ENCODE data around the gene PPP1R12A. TPM values are rescaled to one million over a fixed set of nuclear protein-coding genes. Genes with fewer than 3 reads are reported as not detected.

The PPP1R12A gene
- total and polyA plus RNA-seq, 12 donors: 11.5 to 73.5 (median 58.6) TPM

DNA sequence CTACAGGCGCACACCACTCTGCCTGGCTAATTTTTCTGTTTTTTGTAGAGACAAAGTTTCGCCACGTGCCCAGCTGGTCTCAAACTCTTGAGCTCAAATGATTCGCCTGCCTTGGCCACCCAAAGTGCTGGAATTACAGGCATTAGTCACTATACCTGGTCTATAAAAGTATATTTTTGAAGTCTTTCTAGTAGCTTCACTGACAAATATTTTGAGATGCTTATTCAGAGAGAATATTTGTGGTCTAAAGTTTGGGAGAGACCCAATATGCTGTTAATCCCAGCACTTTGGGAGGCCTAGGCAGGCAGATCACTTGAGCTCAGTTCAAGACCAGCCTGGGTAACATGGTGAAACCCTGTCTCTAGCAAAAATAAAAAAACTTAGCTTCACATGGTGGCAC, 22.0 kb upstream of the PPP1R12A start:
- H3K36me3 ChIP-seq: no peaks in the 10 kb centered on the region
- intact Hi-C loops (cut with DNase I): no loop called here
- H3K27ac ChIP-seq: no peak overlapping the region
- ATAC-seq: no peak
- H3K27me3 ChIP-seq: no peaks in the 10 kb centered on the region
- no peak for DNase-seq
- H3K9me3 ChIP-seq: peaks cover 0 to 25% (median 11%) of the 10 kb centered on the region in 11 donors
- TF ChIP-seq, protein P1, sequence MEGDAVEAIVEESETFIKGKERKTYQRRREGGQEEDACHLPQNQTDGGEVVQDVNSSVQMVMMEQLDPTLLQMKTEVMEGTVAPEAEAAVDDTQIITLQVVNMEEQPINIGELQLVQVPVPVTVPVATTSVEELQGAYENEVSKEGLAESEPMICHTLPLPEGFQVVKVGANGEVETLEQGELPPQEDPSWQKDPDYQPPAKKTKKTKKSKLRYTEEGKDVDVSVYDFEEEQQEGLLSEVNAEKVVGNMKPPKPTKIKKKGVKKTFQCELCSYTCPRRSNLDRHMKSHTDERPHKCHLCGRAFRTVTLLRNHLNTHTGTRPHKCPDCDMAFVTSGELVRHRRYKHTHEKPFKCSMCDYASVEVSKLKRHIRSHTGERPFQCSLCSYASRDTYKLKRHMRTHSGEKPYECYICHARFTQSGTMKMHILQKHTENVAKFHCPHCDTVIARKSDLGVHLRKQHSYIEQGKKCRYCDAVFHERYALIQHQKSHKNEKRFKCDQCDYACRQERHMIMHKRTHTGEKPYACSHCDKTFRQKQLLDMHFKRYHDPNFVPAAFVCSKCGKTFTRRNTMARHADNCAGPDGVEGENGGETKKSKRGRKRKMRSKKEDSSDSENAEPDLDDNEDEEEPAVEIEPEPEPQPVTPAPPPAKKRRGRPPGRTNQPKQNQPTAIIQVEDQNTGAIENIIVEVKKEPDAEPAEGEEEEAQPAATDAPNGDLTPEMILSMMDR (IDR thresholded peaks at IDR 0.05): no peak
- H3K4me1 ChIP-seq: peaks cover 0 to 11% (median 5%) of the 10 kb centered on the region in 9 donors
- H3K4me3 ChIP-seq: no peak overlapping the region
- 95 to 96% methylated on average over 4 of the region's 4 CpGs for whole genome bisulfite sequencing, 2 donors

DNA sequence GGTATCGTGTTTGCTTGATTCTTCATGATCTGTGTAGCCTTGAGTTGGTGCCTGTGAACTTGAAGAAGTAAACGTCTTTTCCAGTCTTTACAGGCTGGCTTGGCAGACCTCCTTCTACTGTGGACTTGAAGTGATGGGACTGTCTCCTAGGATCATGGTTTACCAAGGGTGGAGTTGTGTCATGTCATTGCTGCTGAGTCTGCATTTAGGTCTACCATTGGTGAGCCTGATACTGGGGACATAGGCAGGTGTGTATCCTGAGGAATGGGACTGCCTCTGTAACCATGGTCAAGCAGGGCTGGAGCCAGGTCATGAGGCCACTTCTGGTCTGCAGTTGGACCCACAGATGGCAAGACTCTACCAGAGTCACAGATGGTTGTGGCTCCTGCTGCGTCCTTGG, 20.7 kb upstream of the PPP1R12A start:
- Histone ChIP-seq H3K4me1 (peaks cover 0 to 11% (median 5%) of the 10 kb centered on the region in 9 donors), H3K27ac (no peak overlapping the region), H3K27me3 (no peaks in the 10 kb centered on the region), H3K9me3 (peaks cover 0 to 25% (median 11%) of the 10 kb centered on the region in 11 donors), H3K4me3 (no peak overlapping the region), H3K36me3 (no peaks in the 10 kb centered on the region)
- TF ChIP-seq, protein P1 (IDR thresholded peaks at IDR 0.05): no peak
- ATAC-seq (no peak), DNase-seq (no peak)
- WGBS, 2 donors: 91 to 93% methylated on average over 3 of the region's 3 CpGs
- intact Hi-C loops (cut with DNase I): no loop called here

DNA sequence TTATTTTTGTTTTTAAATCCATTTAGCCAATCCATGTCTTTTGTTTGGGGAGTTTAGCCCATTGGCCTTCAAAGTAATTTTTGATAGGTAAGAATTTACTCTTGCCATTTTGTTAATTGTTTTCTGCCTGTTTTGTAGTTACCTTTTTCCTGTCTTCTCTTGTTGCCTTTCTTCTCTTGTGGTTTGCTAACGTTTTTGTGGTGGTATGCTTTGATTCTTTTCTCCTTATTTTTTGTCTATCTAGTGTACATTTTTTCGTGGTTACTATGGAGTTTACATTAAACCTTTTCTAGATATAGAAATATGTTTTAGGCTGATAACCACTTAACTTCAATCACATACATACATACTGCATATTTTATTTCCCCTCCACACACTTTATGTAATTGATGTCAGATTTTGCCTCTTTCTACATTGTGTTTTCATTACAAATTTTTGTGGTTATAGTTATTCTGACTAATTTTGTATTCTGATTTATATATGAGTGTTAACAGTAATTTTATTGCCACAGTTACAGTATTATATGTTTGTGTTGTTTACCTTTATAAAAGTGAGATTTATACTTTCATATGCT, 19.2 kb upstream of the PPP1R12A start:
- Histone ChIP-seq H3K9me3 (peaks cover 0 to 25% (median 11%) of the 10 kb centered on the region in 11 donors), H3K27me3 (no peaks in the 10 kb centered on the region), H3K27ac (no peak overlapping the region), H3K4me1 (peaks cover 0 to 2% (median 0%) of the 10 kb centered on the region in 9 donors), H3K36me3 (no peaks in the 10 kb centered on the region), H3K4me3 (no peak overlapping the region)
- intact Hi-C loops (cut with DNase I): no loop called here
- ATAC-seq (no peak), DNase-seq (no peak)
- TF ChIP-seq, protein P1 (IDR thresholded peaks at IDR 0.05): no peak
- WGBS, 2 donors: 79 to 82% methylated on average over 2 of the region's 2 CpGs

DNA sequence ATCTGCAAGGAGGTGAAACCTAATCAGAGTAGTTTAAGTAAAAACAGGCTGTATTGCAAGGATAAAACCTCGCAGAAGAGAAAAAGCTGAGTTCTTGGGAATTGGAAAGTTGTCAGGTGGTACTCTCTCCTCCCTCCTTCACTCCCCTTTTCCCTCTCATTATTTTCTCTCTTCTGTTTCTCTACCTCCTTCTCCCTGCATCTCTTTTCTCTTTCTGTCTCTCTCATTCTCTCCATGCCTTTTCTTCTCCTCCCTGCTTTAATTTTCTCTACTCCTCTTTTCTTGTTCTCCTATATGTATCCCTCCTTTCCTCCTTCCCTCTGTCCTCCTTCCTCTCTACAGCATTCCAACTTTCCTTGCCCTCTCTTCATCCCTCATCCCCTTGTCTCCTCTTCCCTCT, 14.2 kb upstream of the PPP1R12A start:
- Histone ChIP-seq H3K27ac (no peak overlapping the region), H3K27me3 (no peaks in the 10 kb centered on the region), H3K9me3 (peaks cover 0 to 6% (median 0%) of the 10 kb centered on the region in 11 donors), H3K4me3 (no peak overlapping the region), H3K36me3 (no peaks in the 10 kb centered on the region), H3K4me1 (no peaks in the 10 kb centered on the region)
- DNase-seq: no peak
- TF ChIP-seq, protein P1 (IDR thresholded peaks at IDR 0.05): no peak
- no peak for ATAC-seq
- intact Hi-C loops (cut with DNase I): no loop called here
- WGBS, 2 donors: 81 to 90% methylated on average over 1 of the region's 1 CpG
